NCI-H128 (cell line): ENCODE measurements around the gene PSMD14.

Experiments used
- DNase-seq: peaks from one replicate; lab custom pipeline; 2025; ENCODE audit not compliant: unreplicated experiment; lab: John Stamatoyannopoulos, UW

Gene PSMD14

GRCh38 chr2:161418275-161418714 is 110.1 kb downstream of the PSMD14 start:
- DNase-seq = no peak

GRCh38 chr2:161418715-161419637 is 110.8 kb downstream of the PSMD14 start:
- no peak for DNase-seq

DNA sequence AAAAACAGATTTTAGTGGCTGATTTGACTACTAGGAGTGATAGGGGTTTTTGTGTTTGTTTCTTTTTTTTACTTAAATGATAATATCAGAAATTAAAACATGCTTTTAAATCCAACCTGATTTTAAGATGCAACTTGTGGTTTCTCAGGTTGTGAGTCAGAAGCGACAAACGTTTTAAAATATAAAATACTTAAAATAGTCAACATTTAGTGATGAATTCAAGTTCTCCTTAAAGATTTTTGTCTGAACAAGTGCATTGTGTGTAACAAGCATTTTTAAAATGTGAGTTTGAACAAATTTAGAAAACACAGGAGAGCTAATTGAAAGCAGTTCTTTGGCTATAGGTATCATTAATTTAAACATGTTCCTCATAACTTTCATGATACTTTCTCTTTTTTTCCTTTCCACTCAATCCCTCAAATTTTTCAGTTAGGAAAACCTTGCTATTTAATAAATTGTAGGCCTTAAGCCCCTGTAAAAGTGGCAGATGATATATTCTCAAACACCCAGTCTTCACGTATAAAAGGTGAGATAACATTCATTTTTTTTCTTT is 111.5 kb downstream of the PSMD14 start:
- DNase-seq = no peak

GRCh38 chr2:161420406-161421074 is 112.3 kb downstream of the PSMD14 start:
- no peak for DNase-seq

GRCh38 chr2:161421686-161422085 is 113.5 kb downstream of the PSMD14 start:
- no peak for DNase-seq

DNA sequence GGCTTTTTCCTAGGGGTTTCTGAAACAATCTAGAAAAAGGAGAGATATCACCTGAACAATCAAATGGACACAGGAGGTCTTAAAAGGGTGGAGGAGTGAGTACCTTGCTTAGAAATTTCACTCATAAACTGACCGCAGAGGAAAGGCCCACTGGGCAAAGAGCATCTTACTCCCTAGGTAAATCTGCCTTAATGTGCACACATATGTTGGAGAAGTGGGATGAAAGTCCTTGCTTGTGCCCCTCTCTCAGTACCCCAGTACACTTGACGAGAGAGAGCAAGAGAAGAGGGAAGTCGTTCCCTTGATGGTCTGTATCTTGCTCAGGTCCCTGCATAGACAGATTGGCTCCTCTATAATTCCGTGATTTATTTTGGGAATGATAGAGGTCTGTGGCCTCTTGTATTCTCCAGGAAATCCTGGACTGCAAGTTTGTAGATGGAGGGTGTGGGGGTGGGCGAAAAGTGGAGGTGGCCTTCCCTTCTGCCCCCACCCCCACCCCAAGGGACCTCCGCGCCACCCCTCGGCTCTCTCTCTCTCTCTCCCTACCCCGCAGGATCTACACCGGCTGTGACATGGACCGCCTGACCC is 114.7 kb downstream of the PSMD14 start:
- no peak for DNase-seq

GRCh38 chr2:161423421-161424393 is 115.5 kb downstream of the PSMD14 start:
- DNase-seq = no peak

DNA sequence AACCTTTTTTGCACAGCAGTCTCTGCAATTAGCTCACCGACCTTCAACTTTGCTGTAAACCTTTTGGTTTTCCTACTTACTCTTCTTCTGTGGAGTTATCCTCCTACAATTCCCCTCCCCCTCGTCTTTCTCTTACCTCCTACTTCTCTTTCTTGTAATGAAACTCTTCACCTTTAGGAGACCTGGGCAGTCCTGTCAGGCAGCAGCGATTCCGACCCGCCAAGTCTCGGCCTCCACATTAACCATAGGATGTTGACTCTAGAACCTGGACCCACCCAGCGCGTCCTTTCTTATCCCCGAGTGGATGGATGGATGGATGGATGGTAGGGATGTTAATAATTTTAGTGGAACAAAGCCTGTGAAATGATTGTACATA is 116.2 kb downstream of the PSMD14 start:
- DNase-seq = no peak

DNA sequence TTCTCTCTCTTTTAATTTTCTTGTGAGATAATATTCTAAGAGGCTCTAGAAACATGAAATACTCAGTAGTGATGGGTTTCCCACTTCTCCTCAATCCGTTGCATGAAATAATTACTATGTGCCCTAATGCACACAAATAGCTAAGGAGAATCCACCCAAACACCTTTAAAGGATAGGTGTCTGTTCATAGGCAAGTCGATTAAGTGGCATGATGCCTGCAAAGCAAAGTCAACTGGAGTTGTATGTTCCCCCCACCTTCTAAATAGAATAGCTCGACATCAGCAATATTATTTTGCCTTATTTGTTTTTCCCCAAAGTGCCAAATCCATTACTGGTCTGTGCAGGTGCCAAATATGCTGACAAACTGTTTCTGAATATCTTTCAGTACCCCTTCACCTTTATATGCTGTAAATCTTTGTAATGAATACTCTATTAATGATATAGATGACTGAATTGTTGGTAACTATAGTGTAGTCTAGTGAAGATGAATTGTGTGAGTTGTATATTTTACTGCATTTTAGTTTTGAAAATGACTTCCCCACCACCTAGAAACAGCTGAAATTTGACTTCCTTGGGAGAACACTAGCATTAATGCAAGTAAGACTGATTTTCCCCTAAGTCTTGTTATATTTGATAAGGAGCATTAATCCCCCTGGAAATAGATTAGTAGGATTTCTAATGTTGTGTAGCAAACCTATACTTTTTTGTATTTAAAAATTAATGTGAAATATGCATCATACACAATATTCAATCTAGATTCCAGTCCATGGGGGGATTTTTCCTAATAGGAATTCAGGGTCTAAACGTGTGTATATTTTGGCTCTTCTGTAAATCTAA is 116.9 kb downstream of the PSMD14 start:
- DNase-seq = no peak

DNA sequence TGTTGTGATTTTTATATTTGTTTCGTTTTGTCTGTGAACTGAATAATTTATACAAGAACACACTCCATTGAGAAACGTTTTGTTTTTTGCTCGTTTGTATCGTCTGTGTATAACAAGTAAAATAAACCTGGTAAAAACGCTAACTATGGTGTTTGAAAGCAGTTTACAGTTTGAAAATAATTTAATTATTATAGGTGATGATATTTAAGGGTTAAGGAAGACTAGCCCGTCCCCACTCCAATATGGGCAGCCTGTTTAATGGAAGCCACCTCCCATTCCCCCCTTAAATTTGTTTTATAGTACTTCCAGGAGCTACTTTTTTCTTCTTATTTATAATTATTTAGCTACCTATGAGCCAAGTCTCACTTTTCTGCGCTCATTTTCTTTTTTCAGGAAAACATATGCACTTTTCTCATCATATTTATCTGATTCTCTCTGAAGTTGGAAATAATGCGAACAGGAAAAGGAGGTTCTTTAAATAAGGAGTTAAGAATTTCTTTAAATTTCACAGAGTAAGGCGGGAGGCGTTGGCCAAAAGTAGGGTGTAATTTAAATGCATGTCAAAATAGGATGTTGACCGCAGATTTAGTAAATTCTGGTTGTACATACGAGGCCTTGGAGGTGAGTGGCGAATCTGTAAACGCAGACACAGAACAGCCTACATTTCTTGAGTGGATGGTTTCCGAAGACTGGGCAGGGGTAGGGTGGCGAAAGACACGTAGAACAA is 117.7 kb downstream of the PSMD14 start:
- no peak for DNase-seq

DNA sequence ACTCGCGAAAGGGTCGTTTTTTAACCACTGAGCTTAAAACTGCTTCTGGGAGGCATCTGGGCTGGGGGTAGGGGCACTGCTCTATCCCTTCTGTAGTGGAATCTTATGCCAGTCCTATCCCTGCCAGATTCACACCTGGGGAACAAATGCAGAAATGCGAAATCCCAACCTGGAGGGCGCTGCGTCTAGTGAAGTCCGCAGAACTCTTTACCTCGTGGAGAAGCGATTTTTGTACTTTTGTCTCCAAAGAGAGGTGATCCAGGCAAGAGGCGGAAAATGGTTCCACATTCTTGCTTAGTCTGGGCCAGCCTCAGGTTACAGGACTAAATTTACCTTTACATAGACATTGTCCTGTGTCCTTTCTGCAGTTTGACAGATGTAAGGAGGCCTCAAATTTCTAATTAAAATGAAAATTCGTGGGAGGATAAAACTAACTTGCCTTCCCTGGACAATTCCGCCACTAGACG is 118.3 kb downstream of the PSMD14 start:
- DNase-seq = no peak

DNA sequence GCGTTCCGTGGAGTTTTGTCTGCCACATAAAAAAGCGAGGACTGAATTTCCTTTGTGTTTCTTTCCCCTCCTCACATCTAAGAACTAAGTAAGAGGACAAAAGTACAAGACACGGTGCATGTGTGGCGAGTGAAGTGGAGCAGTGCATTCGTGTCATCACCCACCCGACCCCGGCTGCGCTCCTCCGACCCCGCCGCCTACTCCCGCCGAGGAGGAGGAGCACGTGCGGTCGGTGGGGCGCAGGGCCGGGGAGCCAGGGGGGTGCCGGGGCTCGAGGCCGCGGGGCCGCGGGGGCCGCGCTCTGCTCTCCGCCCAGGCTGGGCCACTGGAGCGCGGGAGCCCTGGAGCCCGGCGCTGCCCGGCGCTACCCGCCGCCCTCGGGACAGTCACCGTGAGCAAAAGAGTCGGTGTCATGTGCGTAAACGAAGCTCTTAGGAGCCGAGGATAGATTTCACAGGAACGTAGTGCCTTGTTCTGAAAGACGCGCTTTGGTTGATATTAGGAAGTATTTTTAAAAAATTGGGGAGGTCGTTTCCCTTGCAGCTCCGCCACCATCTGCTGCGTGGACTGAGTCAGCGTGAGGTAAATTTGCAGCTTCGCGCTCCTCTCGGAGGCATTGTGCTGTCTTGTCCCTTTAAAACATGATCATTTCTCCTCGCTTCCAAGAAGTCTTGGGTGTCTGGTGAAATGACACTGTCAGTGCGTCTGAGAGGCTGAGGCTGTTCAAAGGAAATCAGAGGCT is 118.9 kb downstream of the PSMD14 start:
- DNase-seq = no peak

DNA sequence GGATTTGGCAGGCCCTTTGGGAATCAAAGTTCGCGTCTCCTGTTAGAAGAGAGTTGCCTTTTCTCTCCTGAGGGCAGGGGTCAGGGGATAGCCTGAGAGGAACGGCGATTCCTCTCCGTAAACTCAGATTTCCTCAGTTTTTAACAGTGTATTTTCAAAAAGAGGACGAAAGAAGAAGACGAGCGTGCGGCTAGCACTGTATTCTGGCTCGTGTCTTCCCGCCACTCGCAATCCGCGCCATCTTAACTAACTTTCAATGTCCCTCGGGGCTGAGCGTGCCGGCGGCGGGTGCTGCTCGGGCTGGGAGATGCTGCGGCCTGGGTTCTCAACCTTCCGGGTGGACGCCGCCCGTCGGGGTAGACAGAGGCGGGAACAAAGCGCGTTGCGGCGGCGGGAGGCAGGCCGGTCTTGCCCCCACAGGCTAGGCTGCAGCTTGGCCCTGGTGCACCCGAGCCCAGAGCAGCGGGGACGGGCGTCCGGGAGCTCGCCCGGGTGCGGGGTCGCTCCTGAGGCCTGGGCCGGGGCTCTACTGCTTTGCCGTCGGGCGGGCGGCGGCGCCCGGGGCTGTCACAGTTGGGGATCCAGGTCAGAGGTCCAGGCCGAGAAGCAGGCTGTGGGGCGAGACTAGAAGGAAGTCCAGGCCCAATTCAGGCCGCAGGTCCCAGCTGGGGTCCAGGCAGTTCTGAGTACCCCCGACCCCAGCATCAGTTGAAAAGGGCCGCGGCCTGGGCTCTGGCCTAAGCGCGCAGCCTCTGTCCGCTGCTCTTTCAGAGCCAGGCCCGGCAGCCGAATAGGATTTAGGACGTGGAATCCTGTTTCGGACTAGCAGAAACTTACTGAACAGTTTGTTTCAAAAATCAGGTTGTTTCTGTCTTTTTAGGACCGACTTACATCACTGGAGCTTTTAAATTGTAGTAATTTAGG is 119.7 kb downstream of the PSMD14 start:
- DNase-seq = no peak

GRCh38 chr2:161430386-161430785 is 122.2 kb downstream of the PSMD14 start:
- no peak for DNase-seq

- DNase-seq = no peak
These were observed 123.9 kb downstream of the PSMD14 start for GRCh38 chr2:161432107-161432506.

GRCh38 chr2:161434118-161434517 is 125.9 kb downstream of the PSMD14 start:
- DNase-seq = no peak

- DNase-seq = no peak
These were observed 128.2 kb downstream of the PSMD14 start for GRCh38 chr2:161436411-161436810.
